GM12892 (cell line): ENCODE measurements around the gene ZNF396.

Experiments used
- DNase-seq: peaks from one replicate; pipeline ENCODE4 v3.0.0; 2011; ENCODE audit not compliant: insufficient read length
- FAIRE-seq: peaks from 2 replicates; lab custom pipeline; 2011; peaks lifted over from hg19 to GRCh38; lab: Jason Lieb, UNC
- POLR2A ChIP-seq: IDR thresholded peaks from 2 replicates; pipeline ENCODE4 v1.6.1; 2011; ENCODE audit warnings: low read depth, low read length, control low read depth
- POLR2AphosphoS5 ChIP-seq: IDR thresholded peaks from 2 replicates; pipeline ENCODE4 v1.6.1; 2011; ENCODE audit warnings: low read depth, low read length, control low read depth
- TAF1 ChIP-seq: IDR thresholded peaks from 2 replicates; pipeline ENCODE4 v1.6.1; 2011; ENCODE audit warnings: low read depth, mild to moderate bottlenecking, control low read depth, low read length, borderline replicate concordance

Gene ZNF396

GRCh38 chr18:35407871-35408481 is 30.8 kb upstream of the ZNF396 start:
- no peak for TF ChIP-seq TAF1
- no peak for TF ChIP-seq POLR2AphosphoS5
- no peak for TF ChIP-seq POLR2A
- peak; percentile 82 for FAIRE-seq
- DNase-seq: no peak

DNA sequence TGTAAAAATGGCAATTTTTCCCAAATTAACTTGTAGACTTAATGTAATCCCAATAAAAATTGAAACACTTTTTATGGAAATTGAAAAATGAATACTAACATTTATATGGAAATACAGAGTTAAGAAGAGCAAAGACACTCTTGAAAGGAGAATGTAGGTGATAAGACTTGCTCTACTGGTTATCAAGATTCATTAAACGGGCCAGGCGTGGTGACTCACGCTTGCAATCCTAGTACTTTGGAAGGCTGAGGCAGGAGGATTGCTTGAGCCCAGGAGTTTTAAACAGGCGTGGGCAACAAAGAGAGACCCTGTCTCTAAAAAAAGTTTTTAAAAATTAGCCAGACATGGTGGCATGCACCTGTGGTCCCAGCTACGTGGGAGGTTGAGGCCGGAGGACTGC is 29.5 kb upstream of the ZNF396 start:
- no peak for DNase-seq
- TF ChIP-seq TAF1 (no peak), POLR2A (no peak), POLR2AphosphoS5 (no peak)
- no peak for FAIRE-seq

GRCh38 chr18:35397976-35398375 is 20.8 kb upstream of the ZNF396 start:
- FAIRE-seq (no peak), DNase-seq (no peak)
- TF ChIP-seq POLR2AphosphoS5 (no peak), POLR2A (no peak), TAF1 (no peak)

- TF ChIP-seq TAF1: no peak
Measured at GRCh38 chr18:35393716-35394115, 16.6 kb upstream of the ZNF396 start.

DNA sequence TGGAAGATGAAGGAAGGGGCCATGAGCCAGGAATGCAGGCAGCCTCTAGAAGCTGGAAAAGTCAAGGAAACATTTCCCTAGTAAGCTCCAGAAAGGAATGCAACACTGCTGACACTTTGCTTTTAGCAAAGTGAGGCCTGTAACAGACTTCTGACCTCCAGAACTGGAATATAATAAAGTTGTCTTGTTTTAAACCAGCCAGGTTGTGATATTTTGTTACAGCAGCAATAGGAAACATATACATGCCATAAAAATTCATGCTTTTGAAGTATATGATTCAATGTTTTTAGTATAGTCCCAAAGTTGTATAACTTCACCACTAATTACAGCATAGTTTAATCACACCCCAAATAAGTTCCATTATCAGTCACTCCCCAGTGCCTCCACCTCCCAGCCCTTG is 15.2 kb upstream of the ZNF396 start:
- FAIRE-seq: no peak

More at GRCh38 chr18:35393716-35394115, 16.6 kb upstream of the ZNF396 start:
- no peak for DNase-seq
- FAIRE-seq: no peak

DNA sequence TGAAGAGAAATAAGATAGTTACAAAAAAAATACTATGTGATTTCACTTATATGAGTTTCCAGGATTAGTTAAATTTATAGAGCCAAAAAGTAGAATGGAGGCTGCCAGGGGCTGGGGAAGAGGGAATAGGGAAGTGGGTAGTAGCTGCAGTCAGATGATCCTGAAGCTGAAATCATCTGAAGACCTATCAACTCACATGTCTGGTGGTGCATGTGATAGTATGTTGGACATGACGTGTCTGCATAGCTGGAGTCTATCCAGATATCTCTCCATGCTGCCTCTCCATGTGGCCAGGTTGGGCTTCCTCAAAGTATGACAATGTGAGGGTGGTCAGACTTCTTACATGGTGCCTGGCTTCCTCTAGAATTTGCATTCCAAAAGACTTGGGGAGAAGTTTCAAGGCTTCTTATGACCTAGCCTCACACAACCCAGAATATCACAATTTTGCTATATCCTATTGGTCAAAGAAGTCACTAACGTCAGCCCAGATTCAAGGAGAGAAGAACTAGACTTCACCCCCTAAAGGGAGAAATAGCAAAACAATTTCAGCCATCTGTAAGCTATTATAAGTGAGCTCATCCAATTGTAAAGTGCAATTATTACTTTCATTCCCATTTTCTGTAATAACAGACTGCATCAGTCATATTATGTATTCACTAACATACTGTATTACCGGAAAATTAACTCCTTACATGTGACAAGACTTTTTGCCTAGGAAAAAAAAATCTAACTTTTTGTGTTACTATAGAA is 14.0 kb upstream of the ZNF396 start:
- TF ChIP-seq TAF1: no peak
- no peak for TF ChIP-seq POLR2A
- no peak for TF ChIP-seq POLR2AphosphoS5
- no peak for DNase-seq

More for the DNA sequence above, 15.2 kb upstream of the ZNF396 start:
- no peak for TF ChIP-seq POLR2AphosphoS5
- TF ChIP-seq TAF1: no peak
- TF ChIP-seq POLR2A: no peak
- DNase-seq: no peak

DNA sequence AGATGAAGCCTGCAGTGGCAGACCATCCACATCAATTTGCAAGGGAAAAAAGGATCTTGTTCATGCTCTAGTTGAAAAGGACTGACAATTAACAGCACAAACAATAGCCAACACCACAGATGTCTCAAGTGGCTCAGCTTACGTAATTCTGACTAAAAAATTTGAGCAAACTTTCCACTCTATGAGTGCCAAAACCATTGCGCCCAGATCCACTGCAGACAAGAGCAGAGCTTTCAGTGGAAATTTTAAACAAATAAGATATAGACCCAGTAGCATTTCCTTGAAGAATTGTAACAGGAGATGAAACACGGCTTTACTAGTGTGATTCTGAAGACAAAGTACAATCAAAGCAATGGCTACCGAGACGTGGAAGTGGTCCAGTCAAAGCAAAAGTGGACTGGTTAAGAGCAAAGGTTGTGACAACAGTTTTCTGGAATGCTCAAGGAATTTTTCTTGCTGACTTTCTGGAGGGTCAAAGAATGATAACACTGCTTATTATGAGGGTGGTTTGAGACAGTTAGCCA is 12.0 kb upstream of the ZNF396 start:
- FAIRE-seq (no peak), DNase-seq (no peak)
- TF ChIP-seq POLR2AphosphoS5 (no peak), POLR2A (no peak), TAF1 (no peak)

More for the DNA sequence above, 14.0 kb upstream of the ZNF396 start:
- no peak for FAIRE-seq

DNA sequence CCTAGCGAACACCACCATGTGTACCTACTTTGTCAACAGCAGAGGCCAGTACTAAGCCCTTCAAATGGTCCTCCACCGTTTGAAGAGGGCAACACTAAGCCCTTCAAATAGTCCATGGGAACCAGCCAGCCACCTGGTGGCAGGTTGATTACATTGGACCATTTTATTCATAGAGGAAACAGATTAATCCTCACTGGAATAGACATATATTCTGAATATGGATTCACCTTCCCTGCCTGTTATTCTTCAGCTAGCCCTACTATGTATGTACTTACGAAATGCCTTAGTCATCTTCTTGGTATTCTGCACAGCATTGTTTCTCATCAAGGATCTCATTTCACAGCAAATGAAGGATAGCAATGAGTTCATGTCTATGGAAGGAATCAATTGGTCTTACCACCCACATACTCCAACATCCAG is 10.0 kb upstream of the ZNF396 start:
- DNase-seq (no peak), FAIRE-seq (no peak)
- TF ChIP-seq POLR2AphosphoS5: no peak
- TF ChIP-seq TAF1: no peak
- no peak for TF ChIP-seq POLR2A

DNA sequence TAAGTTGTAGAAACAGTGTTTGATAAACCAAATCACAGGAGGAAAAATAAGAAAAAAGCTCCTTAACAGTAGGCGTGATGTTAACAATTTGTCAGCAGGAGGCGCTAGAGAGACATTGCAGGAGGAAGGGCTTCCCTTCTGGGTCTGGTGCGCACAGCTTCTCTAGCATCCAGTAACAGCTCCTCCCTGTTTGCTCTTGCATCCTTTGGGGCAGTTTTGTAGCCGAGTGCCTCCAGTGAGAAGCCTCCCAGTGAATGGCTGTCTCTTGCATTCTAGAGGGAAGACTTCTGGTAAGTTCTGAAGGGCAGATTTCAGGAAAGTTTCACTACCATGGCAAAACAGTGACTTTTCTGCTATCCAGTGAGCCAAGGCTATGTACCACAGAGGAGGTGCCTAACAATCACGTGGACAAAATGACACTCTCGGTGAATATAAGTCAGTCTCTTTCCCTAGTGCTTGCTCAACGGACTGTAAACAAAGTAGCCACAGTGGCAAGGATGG is 9.5 kb upstream of the ZNF396 start:
- DNase-seq (peak; percentile 27), FAIRE-seq (no peak)
- TF ChIP-seq POLR2A (no peak), TAF1 (no peak), POLR2AphosphoS5 (no peak)

DNA sequence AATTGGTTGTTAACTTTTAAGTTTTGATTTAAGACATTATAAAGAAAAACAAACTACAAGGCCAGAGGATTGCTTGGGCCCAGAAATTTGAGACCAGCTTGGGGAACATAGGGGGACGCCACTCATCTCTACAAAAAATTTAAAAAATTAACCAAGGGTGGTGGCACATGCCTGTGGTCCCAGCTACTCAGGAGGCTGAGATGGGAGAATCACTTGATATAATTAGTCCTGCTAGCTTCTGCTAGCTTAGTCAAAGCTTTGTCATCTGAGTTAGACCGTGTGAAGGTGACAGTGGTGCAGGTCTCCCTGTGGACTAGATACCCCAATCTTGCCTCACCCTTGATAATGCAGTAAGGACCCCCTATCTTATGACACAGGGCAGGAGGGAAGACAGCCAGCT is 6.0 kb upstream of the ZNF396 start:
- no peak for TF ChIP-seq POLR2AphosphoS5
- TF ChIP-seq TAF1: no peak
- TF ChIP-seq POLR2A: no peak
- DNase-seq (no peak), FAIRE-seq (no peak)

DNA sequence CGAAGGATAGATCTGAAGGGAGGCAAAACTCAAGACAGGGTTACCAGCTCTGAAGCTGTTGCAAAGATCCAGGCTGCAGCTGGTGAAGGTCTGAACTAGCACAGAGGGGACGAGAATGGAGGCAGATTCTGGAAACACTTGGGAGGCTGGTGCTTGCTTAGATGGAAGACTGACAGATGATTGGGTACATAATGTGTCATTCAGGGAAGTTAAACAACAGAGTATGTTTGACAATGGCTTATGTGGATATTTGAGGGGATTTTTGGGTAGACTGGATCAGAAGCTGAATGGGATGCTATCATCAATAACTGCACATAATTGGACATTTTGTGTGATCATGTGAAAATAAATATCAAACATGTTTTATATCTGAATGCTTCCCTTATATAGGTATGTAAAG is 2.3 kb upstream of the ZNF396 start:
- TF ChIP-seq POLR2A (no peak), POLR2AphosphoS5 (no peak), TAF1 (no peak)
- no peak for FAIRE-seq

DNA sequence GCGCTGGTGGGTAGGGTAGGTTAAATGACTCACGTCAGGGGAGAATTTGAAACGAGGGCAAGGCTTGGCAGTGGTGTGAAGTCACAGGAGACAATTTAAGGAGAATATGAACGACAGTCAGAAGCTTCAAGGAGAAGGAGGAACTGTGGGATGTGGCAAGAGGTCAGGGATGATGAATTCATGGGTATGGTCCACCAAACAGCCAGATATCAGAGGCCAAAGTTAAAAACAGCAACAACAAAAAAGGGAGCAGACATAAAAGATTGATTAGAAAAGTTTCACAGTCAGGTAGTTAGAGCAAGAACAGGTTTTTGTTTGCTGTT is 1.4 kb upstream of the ZNF396 start:
- TF ChIP-seq POLR2AphosphoS5 (no peak), TAF1 (no peak), POLR2A (no peak)
- no peak for FAIRE-seq
- DNase-seq: no peak

More for the DNA sequence above, 2.3 kb upstream of the ZNF396 start:
- DNase-seq: no peak

GRCh38 chr18:35377875-35378573 is 887 bp upstream of the ZNF396 start:
- no peak for FAIRE-seq
- TF ChIP-seq POLR2AphosphoS5 (no peak), POLR2A (no peak), TAF1 (no peak)
- DNase-seq: no peak
